ENCODE measurements around the gene ZDHHC14.
"Not testable (repeated sequence)": the region's sequence is repeated elsewhere in the genome, so short reads cannot be mapped to it uniquely, and the experiment has no call there.

Gene ZDHHC14

DNA sequence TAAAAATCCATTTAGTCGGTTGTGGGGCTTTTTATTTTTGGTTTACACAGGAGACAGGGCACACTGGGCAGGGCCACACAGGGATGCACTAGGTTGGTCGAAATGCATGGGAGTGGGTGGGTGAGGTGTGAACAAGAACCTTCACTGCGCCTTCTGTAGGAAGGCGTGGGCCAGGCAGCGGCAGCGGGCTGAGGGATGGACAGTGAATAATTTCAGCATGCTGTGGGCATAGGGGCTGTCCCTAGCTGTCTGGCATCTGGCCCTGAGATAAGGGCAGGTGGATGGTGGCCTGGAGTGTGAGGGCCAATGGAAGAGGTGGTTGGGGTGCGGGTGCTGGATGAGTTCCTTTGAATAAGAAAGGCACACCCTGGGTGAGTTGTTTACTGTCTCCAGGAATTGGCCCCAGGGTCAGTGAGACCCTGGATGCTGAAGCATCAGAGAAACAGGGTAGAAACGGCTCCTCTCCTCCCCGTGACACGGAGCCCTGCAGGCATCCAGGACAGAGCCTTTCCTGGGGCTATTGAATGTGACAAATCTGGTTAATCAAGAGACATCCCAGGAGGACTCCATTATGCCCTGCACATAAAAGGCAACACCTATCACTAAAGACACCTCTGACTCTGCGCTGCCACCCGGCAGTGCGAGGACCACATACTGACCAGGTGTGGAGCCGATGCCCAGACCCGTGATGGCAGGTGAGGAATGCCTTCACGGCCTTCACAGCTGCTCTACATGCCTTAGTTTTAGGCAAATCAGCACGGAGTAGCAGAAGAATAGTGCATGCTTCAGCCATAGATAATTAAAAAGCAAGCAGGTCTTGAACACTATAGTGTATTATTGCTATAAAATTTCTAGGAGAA is 319.0 kb downstream of the ZDHHC14 start:
- peaks cover 3 to 9% of the 10 kb centered on the region in 2 donors for H3K9me3 Mint-ChIP-seq
- peaks cover 3 to 7% of the 10 kb centered on the region in 2 donors for H3K36me3 Mint-ChIP-seq
- H3K4me1 Mint-ChIP-seq, result no peaks in the 10 kb centered on the region
- H3K27me3 Mint-ChIP-seq, result peaks cover 8% of the 10 kb centered on the region in 2 donors
- ATAC-seq (replicated peaks) (no peak), DNase-seq (no peak)
- no peak overlapping the region for H3K27ac Mint-ChIP-seq
- no peak overlapping the region for H3K4me3 Mint-ChIP-seq

DNA sequence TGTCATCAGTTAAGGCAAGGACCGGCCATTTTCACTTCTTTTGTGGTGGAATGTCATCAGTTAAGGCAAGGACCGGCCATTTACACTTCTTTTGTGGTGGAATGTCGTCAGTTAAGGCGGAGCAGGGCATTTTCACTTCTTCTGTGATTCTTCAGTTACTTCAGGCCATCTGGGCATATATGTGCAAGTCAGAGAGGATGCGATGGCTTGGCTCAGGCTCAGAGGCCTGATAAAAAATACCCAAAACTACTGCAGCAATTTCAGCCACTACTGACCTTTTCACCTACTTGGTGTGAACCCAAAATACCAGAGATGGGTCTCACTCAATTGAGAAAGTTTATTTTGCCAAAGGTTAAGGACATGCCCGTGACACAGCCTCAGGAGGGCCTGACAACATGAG is 325.4 kb downstream of the ZDHHC14 start:
- not testable (repeated sequence) for H3K4me1 Mint-ChIP-seq; H3K27ac Mint-ChIP-seq; H3K36me3 Mint-ChIP-seq; ATAC-seq (replicated peaks); H3K9me3 Mint-ChIP-seq; DNase-seq; H3K4me3 Mint-ChIP-seq; H3K27me3 Mint-ChIP-seq

DNA sequence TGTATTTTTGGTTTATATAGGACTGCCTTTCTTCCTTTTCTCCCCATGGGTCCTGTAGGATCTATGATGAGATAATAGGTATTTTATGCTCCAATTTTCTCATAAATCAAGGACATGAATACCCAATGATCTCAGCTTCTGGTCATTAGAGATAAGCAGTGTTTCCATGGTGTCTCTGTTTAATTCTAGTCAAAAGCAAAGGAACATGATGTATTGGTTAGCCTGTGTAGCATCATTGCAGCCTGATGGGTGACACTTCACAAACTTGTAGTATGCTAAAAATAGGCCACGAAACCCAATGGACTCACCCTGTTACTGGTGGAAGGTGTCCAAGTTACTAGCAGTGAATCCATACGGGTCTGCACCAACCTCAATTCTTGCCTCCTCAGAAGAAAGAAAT is 325.9 kb downstream of the ZDHHC14 start:
- H3K4me1 Mint-ChIP-seq, result no peaks in the 10 kb centered on the region
- ATAC-seq (replicated peaks), result no peak
- H3K36me3 Mint-ChIP-seq, result peaks cover 3 to 4% of the 10 kb centered on the region in 2 donors
- no peak overlapping the region for H3K27ac Mint-ChIP-seq
- peaks cover 0 to 3% of the 10 kb centered on the region in 2 donors for H3K27me3 Mint-ChIP-seq
- no peak overlapping the region for H3K4me3 Mint-ChIP-seq
- no peak for DNase-seq
- peaks cover 0 to 4% of the 10 kb centered on the region in 2 donors for H3K9me3 Mint-ChIP-seq

DNA sequence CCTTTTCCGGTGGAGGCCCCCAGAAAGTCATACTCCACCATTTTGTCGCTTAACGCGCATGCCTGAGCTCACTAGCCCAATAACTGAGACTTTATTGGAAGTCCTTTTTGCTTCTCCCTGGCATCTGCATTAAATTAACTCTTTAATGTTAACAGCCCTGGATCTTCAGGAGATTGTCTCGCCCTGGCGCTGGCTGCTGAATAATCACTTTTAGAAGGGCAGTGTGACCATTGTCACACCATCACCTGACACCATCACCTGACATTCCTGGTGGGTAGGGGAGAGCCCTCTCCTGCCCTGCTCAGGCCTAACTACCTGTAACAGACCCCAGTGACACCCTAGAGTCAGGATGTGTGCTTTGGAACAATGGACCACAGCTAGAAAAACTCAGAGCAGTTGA is 326.6 kb downstream of the ZDHHC14 start:
- peaks cover 3 to 4% of the 10 kb centered on the region in 2 donors for H3K36me3 Mint-ChIP-seq
- ATAC-seq (replicated peaks) (no peak), DNase-seq (no peak)
- no peak overlapping the region for H3K4me3 Mint-ChIP-seq
- peaks cover 0 to 4% of the 10 kb centered on the region in 2 donors for H3K9me3 Mint-ChIP-seq
- H3K27ac Mint-ChIP-seq, result no peak overlapping the region
- H3K27me3 Mint-ChIP-seq, result peaks cover 0 to 3% of the 10 kb centered on the region in 2 donors
- no peaks in the 10 kb centered on the region for H3K4me1 Mint-ChIP-seq

DNA sequence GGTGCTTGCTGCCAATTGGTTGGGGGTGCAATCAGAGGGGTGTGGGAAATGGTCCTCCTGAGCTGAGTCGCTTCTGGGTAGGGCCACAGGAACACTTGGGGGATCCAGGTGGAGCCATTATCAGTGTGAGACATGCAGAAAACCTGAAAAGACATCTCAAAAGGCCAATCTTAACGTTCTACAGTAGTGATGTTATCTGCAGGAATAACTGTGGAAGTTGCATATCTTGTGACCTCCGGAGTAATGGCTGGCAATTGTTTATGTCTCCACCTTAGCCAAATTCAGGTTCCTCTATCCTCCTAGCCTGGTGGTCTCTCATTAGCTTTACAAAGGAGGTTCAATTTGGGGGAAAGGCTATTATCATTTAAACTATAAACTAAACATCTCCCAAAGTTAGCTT is 327.2 kb downstream of the ZDHHC14 start:
- no peak overlapping the region for H3K27ac Mint-ChIP-seq
- H3K4me1 Mint-ChIP-seq, result no peaks in the 10 kb centered on the region
- peaks cover 3 to 4% of the 10 kb centered on the region in 2 donors for H3K36me3 Mint-ChIP-seq
- H3K27me3 Mint-ChIP-seq, result peaks cover 0 to 3% of the 10 kb centered on the region in 2 donors
- ATAC-seq (replicated peaks) (no peak), DNase-seq (no peak)
- H3K4me3 Mint-ChIP-seq, result no peak overlapping the region
- peaks cover 0 to 4% of the 10 kb centered on the region in 2 donors for H3K9me3 Mint-ChIP-seq

DNA sequence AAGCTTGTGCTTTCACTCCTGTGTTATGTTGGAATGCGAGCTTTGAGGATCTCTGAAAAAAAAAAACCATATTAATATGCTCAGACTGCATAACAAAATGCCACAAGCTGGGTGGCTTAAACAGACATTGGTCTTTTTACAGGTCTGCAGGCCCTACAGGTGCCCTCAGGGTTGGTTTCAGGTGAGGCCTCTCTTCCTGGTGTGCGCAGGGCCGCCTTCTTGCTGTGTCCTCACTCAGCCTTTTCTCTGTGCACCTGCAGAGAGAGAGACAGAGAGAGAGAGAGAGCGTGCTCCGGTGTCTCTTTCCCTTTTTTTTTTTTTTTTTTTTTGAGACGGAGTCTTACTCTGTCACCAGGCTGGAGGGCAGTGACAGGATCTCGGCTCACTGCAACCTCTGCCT is 327.9 kb downstream of the ZDHHC14 start:
- no peak for ATAC-seq (replicated peaks)
- no peak overlapping the region for H3K4me3 Mint-ChIP-seq
- DNase-seq, result no peak
- peaks cover 0 to 3% of the 10 kb centered on the region in 2 donors for H3K27me3 Mint-ChIP-seq
- H3K36me3 Mint-ChIP-seq, result peaks cover 3 to 4% of the 10 kb centered on the region in 2 donors
- H3K9me3 Mint-ChIP-seq, result peaks cover 0 to 4% of the 10 kb centered on the region in 2 donors
- no peak overlapping the region for H3K27ac Mint-ChIP-seq
- no peaks in the 10 kb centered on the region for H3K4me1 Mint-ChIP-seq

DNA sequence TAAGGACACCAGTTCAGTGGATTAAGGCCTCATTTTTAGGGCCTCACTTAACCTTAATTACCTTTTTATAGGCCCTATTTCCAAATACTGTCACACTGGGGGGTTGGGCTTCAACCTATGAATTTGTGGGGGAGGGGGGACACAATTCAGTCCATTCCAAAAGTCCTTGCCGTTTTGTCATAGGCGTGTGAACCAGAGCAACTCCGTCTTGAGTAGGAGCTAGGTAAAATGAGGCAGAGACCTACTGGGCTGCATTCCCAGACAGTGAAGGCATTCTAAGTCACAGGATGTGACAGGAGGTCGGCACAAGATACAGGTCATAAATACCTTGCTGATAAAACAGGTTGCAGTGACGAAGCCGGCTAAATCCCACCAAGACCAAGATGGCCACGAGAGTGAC is 328.6 kb downstream of the ZDHHC14 start:
- Mint-ChIP-seq H3K36me3 (no peaks in the 10 kb centered on the region), H3K27ac (no peak overlapping the region), H3K27me3 (no peaks in the 10 kb centered on the region), H3K4me1 (no peaks in the 10 kb centered on the region), H3K9me3 (peaks cover 0 to under 1% of the 10 kb centered on the region in 2 donors), H3K4me3 (no peak overlapping the region)
- DNase-seq, result no peak
- no peak for ATAC-seq (replicated peaks)

DNA sequence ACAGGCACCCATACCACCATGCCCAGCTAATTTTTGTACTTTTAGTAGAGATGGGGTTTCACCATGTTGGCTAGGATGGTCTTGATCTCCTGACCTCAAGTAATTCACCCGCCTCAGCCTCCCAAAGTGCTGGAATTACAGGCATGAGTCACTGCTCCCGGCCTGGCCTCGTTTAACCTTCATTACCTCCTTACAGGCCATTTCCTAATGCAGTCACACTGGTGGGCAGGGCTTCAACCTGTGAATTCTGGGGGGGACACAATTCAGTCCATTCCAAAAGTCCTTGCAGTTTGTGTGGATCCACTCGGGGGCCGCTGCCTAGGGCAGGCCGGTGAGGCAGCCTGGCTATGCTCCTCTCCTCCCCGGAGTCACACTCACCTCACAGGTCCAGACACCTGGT is 329.6 kb downstream of the ZDHHC14 start:
- peaks cover 0 to 5% of the 10 kb centered on the region in 2 donors for H3K27me3 Mint-ChIP-seq
- H3K9me3 Mint-ChIP-seq, result no peaks in the 10 kb centered on the region
- H3K36me3 Mint-ChIP-seq, result no peaks in the 10 kb centered on the region
- no peak overlapping the region for H3K4me3 Mint-ChIP-seq
- DNase-seq (no peak), ATAC-seq (replicated peaks) (no peak)
- no peak overlapping the region for H3K27ac Mint-ChIP-seq
- no peaks in the 10 kb centered on the region for H3K4me1 Mint-ChIP-seq

DNA sequence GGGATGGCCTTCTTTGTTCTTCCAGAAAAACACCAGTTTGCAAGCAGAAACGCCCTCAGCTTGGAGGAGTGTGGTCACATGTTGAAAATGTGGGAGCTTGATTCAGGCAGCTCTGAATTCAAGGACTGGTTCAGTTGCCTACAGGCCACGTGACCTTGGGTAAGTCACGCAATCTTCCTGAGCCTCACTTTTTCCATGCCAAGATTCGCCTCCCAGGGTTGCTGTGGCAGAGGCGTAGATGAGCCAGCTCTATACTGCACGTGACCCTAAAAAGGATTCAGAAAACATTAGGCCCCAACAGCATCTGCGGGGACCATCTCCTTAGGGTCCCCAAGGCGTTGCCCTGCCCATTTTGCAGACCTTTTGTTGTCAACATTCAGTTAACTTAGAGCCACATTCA is 330.1 kb downstream of the ZDHHC14 start:
- Mint-ChIP-seq H3K4me3 (no peak overlapping the region), H3K36me3 (no peaks in the 10 kb centered on the region), H3K27me3 (peaks cover 0 to 8% of the 10 kb centered on the region in 2 donors), H3K27ac (no peak overlapping the region), H3K9me3 (no peaks in the 10 kb centered on the region), H3K4me1 (no peaks in the 10 kb centered on the region)
- DNase-seq, result no peak
- ATAC-seq (replicated peaks), result no peak

DNA sequence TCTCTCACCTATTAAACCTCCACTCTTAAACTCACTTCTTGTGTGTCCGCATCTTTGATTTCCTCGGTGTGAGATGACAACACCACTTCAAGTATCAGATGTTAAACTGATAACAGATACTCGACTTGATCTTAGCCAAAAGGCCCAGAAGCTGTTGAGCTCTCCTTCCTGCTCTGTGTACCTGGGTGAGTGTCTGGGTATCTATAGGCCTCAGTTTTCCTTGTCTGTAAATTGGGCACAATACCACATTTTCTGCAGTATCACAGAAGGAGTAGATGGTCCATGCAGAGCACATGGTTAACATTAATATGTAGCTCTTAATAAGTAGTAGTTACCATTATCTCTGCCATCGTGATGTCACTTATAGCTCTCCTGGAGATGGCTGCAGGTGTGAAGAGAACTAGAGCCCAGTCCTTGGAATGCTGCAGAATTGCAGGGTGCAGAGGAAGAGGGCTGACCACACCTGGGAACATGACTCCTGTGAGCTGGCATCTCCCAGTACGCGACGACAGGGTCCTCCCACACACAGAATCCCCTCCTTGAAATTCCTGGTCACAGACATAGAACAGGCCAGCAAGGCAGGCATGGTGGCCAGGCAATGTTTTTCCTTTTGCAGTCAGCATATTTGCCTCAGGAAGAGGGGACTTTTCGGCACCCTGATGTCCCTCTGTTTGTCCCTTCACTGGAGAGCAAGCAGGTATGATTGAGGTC is 331.8 kb downstream of the ZDHHC14 start:
- ATAC-seq (replicated peaks), result no peak
- H3K9me3 Mint-ChIP-seq, result no peaks in the 10 kb centered on the region
- H3K27me3 Mint-ChIP-seq, result peaks cover 6 to 20% of the 10 kb centered on the region in 2 donors
- H3K4me3 Mint-ChIP-seq, result no peak overlapping the region
- no peaks in the 10 kb centered on the region for H3K4me1 Mint-ChIP-seq
- no peak overlapping the region for H3K27ac Mint-ChIP-seq
- no peaks in the 10 kb centered on the region for H3K36me3 Mint-ChIP-seq
- DNase-seq, result no peak

DNA sequence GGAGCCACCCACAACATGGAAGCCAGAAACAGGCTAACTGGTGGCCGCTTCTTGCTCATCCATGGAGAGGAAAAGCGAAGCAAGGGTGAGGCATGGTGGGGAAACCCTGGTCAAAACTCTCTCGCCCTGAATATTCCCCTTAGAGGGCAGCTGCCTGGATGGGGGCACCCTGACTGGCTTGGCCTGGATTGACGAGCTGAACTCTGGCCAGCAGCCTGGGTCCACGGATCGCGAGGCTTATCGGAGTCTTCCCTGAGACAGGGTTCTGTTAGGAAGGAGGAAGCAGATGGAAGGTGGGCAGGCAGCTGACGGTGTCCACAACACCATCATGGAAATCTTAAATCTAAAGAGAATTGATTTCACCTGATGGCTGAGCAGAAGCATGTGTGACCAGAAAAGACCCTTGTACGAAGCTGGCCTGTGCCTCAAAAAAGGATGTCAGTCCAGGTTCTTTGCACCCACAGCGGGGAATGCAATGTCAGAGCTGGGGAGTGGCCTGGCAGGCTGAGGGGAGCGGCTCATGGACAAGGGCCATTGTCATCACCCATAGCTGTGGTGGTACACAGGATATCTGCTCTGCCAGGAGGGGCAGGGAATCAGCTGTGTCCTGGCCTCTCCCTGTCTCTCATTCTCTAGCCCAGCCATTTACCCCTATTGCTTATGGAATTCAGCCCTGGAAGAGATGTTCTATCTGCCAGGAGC is 332.6 kb downstream of the ZDHHC14 start:
- no peak overlapping the region for H3K27ac Mint-ChIP-seq

DNA sequence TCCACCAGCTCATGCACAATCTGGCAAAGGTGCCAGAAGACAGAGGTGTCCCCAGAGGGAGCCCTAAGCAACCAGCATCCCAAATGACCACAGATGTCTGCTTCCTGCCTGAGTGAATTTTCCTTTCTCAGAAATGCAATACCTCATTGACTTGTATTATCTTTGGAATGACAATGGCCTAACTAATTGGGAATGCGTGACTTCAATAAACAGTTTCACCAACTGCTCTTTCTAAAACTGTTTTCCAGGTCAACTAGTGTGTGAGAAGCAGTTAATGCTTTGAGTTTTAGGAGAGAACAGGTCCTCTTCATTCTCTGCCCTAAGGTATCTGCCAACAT is 333.1 kb downstream of the ZDHHC14 start:
- DNase-seq (no peak), ATAC-seq (replicated peaks) (no peak)
- Mint-ChIP-seq H3K4me3 (no peak overlapping the region), H3K27me3 (peaks cover 6 to 20% of the 10 kb centered on the region in 2 donors), H3K4me1 (no peaks in the 10 kb centered on the region), H3K9me3 (no peaks in the 10 kb centered on the region), H3K27ac (no peak overlapping the region), H3K36me3 (no peaks in the 10 kb centered on the region)

More for the DNA sequence above, 332.6 kb downstream of the ZDHHC14 start:
- H3K9me3 Mint-ChIP-seq, result no peaks in the 10 kb centered on the region
- H3K4me1 Mint-ChIP-seq, result no peaks in the 10 kb centered on the region
- no peaks in the 10 kb centered on the region for H3K36me3 Mint-ChIP-seq
- peaks cover 6 to 20% of the 10 kb centered on the region in 2 donors for H3K27me3 Mint-ChIP-seq
- H3K4me3 Mint-ChIP-seq, result no peak overlapping the region
- no peak for ATAC-seq (replicated peaks)
- no peak for DNase-seq

DNA sequence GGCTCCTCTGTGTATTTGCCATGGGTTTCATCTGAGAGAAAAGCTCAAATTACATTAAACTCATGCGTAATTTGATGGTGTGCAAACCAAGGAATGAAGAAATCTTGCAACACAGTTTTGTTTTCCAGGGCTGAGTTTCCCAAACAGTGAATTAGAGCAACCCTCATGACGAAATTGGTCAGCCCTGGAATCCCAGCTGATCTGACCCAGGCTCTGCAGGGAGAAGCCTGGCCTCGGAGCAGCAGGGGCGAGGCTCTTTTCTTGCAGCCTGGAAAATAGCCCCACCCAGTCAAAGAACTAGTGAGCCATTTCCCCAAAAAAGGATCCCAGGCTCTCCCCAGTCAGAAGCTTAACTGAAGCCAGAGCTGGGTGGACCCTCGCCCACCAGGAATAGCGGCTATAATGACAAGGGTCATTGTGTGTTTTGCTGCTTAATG is 334.8 kb downstream of the ZDHHC14 start:
- Mint-ChIP-seq H3K36me3 (no peaks in the 10 kb centered on the region), H3K9me3 (no peaks in the 10 kb centered on the region), H3K27ac (no peak overlapping the region), H3K4me1 (no peaks in the 10 kb centered on the region), H3K27me3 (peaks cover 6 to 20% of the 10 kb centered on the region in 2 donors), H3K4me3 (no peak overlapping the region)
- DNase-seq (no peak), ATAC-seq (replicated peaks) (no peak)

DNA sequence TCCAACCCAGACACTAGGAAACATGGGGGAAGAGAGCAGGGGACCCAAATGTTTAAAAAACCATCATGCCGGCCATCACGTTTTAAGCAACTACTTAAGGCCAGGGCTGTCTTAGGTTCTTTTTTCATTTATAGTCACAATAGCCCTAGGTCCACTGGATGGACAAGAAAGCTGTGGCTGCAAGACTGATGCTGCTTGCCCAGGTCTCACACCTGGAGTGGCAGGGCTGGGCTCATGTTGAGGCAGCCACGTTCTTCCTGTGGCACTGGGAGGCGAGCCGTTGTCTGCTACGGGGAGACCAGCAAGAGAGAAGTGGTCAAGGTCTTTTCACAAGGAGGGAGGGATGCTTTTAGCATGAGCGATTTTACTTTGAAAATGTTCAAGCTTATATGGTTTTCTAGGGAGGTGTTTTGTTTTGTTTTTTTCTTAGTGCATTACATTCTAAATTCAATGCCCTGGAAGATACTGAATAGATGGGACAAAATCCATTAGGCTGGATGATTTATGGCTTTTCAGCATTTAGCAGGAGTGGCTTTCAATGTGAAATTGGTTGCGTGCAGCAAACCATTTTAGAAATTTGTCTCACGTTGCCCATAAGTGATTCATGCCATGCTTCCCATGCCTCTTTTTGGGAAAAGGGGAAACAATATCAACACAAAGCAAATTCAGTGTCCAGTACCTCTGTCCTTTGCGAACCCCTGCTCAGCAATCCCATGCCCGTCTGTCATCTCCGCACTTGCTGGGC is 335.4 kb downstream of the ZDHHC14 start:
- H3K36me3 Mint-ChIP-seq, result no peaks in the 10 kb centered on the region

More for the DNA sequence above, 335.4 kb downstream of the ZDHHC14 start:
- Mint-ChIP-seq H3K27me3 (peaks cover 6 to 21% of the 10 kb centered on the region in 2 donors), H3K27ac (no peak overlapping the region), H3K9me3 (no peaks in the 10 kb centered on the region), H3K4me3 (no peak overlapping the region), H3K4me1 (no peaks in the 10 kb centered on the region)
- ATAC-seq (replicated peaks) (no peak), DNase-seq (no peak)

Measured in stimulated activated naive B cell treated with anti-CD40 and anti-IgM and Interleukin-4, amounts not matched to agents 10 μg/mL and 1 μg/mL and 100 μg/mL, for 72 hours (primary cell).